ENCODE results near the gene EIF4A3. TPM values are rescaled to one million over a fixed set of nuclear protein-coding genes. Genes with fewer than 3 reads are reported as not detected.

Gene EIF4A3
- total and polyA plus RNA-seq, 9 donors = 71.2 to 114 (median 87.8) TPM

DNA sequence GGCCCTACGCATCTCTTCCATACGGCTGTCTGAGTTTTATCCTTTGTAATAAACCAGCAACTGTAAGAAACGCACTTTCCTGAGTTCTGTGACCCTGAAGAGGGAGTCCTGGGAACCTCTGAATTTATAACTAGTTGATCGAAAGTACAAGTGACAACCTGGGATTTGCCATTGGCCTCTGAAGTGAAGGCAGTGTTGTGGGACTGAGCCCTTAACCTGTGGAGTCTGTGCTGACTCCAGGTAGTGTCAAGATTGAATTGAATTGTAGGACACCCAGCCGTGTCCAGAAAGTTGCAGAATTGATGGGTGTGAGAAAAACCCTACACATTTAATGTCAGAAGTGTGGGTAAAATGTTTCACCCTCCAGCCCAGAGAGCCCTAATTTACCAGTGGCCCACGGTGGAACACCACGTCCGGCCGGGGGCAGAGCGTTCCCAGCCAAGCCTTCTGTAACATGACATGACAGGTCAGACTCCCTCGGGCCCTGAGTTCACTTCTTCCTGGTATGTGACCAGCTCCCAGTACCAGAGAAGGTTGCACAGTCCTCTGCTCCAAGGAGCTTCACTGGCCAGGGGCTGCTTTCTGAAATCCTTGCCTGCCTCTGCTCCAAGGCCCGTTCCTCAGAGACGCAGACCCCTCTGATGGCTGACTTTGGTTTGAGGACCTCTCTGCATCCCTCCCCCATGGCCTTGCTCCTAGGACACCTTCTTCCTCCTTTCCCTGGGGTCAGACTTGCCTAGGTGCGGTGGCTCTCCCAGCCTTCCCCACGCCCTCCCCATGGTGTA lies 44.1 kb downstream of the EIF4A3 start:
- peaks cover 5% of the 10 kb centered on the region for H3K4me1 ChIP-seq (ENCODE audit: insufficient read depth)
- 83 to 86% (median 83%) methylated on average over 15 of the region's 15 CpGs for WGBS, 3 donors
- TF ChIP-seq, protein P1, sequence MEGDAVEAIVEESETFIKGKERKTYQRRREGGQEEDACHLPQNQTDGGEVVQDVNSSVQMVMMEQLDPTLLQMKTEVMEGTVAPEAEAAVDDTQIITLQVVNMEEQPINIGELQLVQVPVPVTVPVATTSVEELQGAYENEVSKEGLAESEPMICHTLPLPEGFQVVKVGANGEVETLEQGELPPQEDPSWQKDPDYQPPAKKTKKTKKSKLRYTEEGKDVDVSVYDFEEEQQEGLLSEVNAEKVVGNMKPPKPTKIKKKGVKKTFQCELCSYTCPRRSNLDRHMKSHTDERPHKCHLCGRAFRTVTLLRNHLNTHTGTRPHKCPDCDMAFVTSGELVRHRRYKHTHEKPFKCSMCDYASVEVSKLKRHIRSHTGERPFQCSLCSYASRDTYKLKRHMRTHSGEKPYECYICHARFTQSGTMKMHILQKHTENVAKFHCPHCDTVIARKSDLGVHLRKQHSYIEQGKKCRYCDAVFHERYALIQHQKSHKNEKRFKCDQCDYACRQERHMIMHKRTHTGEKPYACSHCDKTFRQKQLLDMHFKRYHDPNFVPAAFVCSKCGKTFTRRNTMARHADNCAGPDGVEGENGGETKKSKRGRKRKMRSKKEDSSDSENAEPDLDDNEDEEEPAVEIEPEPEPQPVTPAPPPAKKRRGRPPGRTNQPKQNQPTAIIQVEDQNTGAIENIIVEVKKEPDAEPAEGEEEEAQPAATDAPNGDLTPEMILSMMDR (IDR thresholded peaks at IDR 0.05) = no peak
- TF ChIP-seq EP300 (IDR thresholded peaks at IDR 0.05) = no peak
- TF ChIP-seq POLR2A (IDR thresholded peaks at IDR 0.05) = no peak
- no peaks in the 10 kb centered on the region for H3K27me3 ChIP-seq
- intact Hi-C loops (cut with DNase I) = loop anchor here in 1 of 4 donors (5.0 kb wide), 1 partner anchor 44 kb away; the partner anchor contains the start of gene EIF4A3
- DNase-seq = peak in 3 of 5 donors; percentile 18 to 29 (median 19)
- H3K27ac ChIP-seq = no peak overlapping the region
- H3K4me3 ChIP-seq = no peak overlapping the region
- H3K36me3 ChIP-seq = no peaks in the 10 kb centered on the region
- H3K9me3 ChIP-seq = no peaks in the 10 kb centered on the region

GRCh38 chr17:80101946-80102663 lies 44.8 kb downstream of the EIF4A3 start:
- intact Hi-C loops (cut with DNase I) = loop anchor here in 1 of 4 donors (5.0 kb wide), 1 partner anchor 45 kb away; the partner anchor contains the start of gene EIF4A3
- no peaks in the 10 kb centered on the region for H3K9me3 ChIP-seq
- no peaks in the 10 kb centered on the region for H3K36me3 ChIP-seq
- peak overlapping the region; percentile 90 for H3K4me3 ChIP-seq
- DNase-seq = peak in 1 of 5 donors; percentile 16
- TF ChIP-seq, protein P1 (IDR thresholded peaks at IDR 0.05) = no peak
- TF ChIP-seq EP300 (IDR thresholded peaks at IDR 0.05) (no peak), POLR2A (IDR thresholded peaks at IDR 0.05) (no peak)
- H3K4me1 ChIP-seq (ENCODE audit: insufficient read depth) = peaks cover 5% of the 10 kb centered on the region
- H3K27me3 ChIP-seq = no peaks in the 10 kb centered on the region
- H3K27ac ChIP-seq = peak overlapping the region; percentile 58 to 87
- WGBS, 3 donors = 32 to 35% (median 34%) methylated on average over 19 to 21 of the region's 21 CpGs

- Histone ChIP-seq H3K4me1 (ENCODE audit: insufficient read depth) (peaks cover 5% of the 10 kb centered on the region), H3K27ac (peak within 1 kb of the TSS; percentile 78 to 87), H3K27me3 (no peaks in the 10 kb centered on the region), H3K4me3 (peak within 1 kb of the TSS; percentile 90), H3K9me3 (no peaks in the 10 kb centered on the region), H3K36me3 (no peaks in the 10 kb centered on the region)
- TF ChIP-seq EP300 (IDR thresholded peaks at IDR 0.05) = no peak
- TF ChIP-seq, protein P1 (IDR thresholded peaks at IDR 0.05) = peak; percentile 65 to 99 (median 97)
- TF ChIP-seq POLR2A (IDR thresholded peaks at IDR 0.05) = peak; percentile 65
- peak; percentile 85 to 94 (median 92) for DNase-seq
- intact Hi-C loops (cut with DNase I) = loop anchor here in 1 of 4 donors (5.0 kb wide), 1 partner anchor 46 kb away; the partner anchor contains the start of gene EIF4A3
- WGBS, 3 donors = 1% methylated on average over 24 to 114 of the region's 114 CpGs
These were observed 45.6 kb downstream of the EIF4A3 start, which contains the start of gene GAA for GRCh38 chr17:80101011-80101945. GAA (plus strand) TSS chr17:80101581; CDS start chr17:80104587, 3,006 bp downstream.

- Histone ChIP-seq H3K9me3 (no peaks in the 10 kb centered on the region), H3K4me3 (no peak overlapping the region), H3K27me3 (no peaks in the 10 kb centered on the region), H3K27ac (no peak overlapping the region), H3K36me3 (no peaks in the 10 kb centered on the region), H3K4me1 (ENCODE audit: insufficient read depth) (peaks cover 2% of the 10 kb centered on the region)
- WGBS, 3 donors = 77 to 92% (median 77%) methylated on average over 4 of the region's 4 CpGs
- TF ChIP-seq POLR2A (IDR thresholded peaks at IDR 0.05) = no peak
- TF ChIP-seq, protein P1 (IDR thresholded peaks at IDR 0.05) = no peak
- no peak for TF ChIP-seq EP300 (IDR thresholded peaks at IDR 0.05)
- intact Hi-C loops (cut with DNase I) = loop anchor here in 1 of 4 donors (5.0 kb wide), 1 partner anchor 47 kb away; the partner anchor contains the start of gene EIF4A3
- DNase-seq = peak in 1 of 5 donors; percentile 21
These were observed 46.9 kb downstream of the EIF4A3 start for GRCh38 chr17:80100035-80100323.

Measured in ovary (tissue), 9 donors.